Stimulated activated CD4-positive, alpha-beta T cell treated with anti-CD3 and anti-CD28 coated beads, Interleukin-2, amount 100 ng/mL, for 24 hours (primary cell): ENCODE results near the gene BTD.

Experiments
- DNase-seq, 2 donors: peaks; one replicate each; pipeline ENCODE4 v3.0.0-alpha.2; 2020

The BTD gene

DNA sequence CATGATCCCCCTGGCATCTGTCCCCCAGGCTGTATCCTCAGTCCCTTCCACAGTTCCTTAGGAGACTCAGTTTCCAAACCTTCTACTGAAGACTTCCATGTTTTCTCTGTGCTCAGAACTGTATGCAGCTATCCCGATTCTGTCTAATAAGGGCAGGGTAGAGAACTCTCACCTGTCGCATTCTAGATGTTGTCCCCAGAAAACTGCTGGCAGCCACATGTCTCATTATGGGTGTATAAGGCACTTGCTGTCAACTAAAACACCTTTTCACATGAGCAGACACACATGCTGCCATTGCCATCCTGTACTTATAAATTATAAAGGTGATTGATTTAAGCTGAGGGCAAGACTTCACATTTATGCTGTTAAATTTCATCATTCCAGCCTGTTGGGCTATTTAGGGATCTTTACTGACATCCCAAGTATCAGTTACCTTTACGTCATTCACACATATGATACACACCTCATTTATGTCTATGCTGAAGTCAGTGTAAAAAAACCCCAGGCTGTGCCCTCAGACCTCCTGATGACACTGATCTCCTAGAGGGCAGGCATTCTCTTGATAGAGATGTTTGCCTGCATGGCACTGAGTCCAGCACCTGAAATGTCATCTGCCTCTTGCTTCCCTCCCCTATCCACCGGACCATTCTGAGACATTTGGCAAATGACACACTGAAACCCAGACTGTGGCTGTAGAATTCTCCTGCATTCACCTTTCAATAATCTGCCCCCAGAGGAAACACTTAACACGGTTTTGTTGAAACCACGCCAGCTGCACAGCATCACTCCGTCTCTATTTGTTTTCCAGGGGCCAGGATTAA, 35.8 kb downstream of the BTD start:
- DNase-seq, result no peak

GRCh38 chr3:15638193-15638890, 36.8 kb downstream of the BTD start:
- DNase-seq, result no peak

GRCh38 chr3:15638891-15639262, 37.3 kb downstream of the BTD start:
- DNase-seq, result no peak

DNA sequence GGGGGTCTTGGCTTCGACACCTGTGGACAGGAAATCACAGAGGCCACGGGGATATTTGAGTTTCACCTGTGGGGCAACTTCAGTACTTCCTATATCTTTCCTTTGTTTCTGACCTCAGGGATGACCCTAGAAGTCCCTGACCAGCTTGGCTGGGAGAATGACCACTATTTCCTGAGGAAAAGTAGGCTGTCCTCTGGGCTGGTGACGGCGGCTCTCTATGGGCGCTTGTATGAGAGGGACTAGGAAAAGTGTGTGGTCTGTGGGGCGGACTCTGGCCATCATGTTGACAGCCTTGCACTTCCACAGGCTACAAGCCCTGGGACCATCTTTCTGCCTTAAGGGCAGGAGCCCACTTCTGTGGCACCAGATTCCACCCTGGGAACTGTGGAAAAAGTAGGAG, 43.7 kb downstream of the BTD start:
- DNase-seq, result no peak

GRCh38 chr3:15645740-15646501, 44.4 kb downstream of the BTD start:
- DNase-seq, result no peak

GRCh38 chr3:15646851-15647511, 45.4 kb downstream of the BTD start:
- DNase-seq, result no peak

DNA sequence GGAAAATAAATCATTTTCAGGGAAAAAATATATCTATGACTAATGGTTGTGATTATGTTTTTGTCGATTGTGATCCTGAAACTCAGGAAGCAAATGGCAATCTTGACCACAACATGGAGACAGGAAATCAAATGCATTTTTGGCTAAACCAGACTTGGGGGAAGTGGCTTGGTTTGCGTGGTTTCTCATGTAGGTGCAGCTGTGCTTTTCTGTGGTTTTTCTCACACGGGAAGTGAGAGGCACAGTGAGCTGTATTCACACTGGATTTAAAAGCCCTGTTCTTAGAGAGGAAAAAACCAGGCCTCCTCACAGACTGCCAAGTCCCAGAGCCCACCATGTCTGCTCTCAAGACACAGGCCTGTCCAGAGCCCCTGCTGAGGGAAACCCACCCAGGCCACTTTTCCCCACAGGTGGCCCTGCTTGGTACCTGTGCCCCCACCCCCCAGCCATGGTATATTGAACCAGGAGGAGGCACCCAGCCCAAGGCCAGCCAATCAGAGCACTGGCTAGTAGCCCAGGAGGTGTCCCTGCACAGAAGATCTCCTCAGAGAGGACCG, 46.1 kb downstream of the BTD start:
- DNase-seq, result peak; percentile 47 to 60

DNA sequence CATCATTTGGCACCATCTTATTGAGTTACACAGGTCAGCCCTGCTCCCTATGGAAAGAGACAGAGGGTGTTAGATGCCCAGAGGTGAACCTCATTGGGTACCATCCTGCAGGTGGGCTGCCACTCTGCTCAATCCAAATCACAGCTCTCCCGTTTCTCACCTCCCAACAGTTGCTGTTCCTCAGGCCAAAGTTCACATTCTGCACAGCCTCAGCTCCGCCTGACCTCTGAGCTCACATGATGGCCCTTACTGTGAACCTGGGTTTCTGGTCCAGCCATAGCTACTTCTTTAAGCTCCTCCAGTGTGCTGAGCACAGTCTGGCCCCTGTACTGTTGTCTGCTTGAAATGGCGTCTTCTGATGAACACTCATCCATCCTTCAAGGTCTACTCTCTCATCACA, 47.8 kb downstream of the BTD start:
- DNase-seq, result no peak

GRCh38 chr3:15649858-15650257, 48.3 kb downstream of the BTD start:
- no peak for DNase-seq

GRCh38 chr3:15651396-15651795, 49.9 kb downstream of the BTD start:
- no peak for DNase-seq

DNA sequence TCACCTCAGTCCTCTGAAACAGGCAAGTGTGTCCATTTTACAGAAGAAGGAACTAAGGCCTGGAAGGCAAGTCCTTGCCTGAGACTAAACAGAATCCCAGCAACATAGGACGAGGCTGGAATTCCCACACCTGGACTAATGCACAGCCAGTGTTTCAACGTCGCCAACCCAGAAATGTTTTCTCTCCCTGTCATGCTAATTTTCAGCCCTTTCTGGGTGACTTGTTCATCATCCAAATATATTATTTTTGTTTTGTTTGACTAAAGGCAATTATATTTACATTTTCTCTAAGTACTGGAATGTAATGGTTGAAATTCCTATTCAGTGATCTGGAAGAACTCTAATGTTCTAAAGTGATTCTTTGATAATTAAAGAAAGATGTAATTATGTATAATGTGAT, 51.8 kb downstream of the BTD start:
- DNase-seq, result no peak

DNA sequence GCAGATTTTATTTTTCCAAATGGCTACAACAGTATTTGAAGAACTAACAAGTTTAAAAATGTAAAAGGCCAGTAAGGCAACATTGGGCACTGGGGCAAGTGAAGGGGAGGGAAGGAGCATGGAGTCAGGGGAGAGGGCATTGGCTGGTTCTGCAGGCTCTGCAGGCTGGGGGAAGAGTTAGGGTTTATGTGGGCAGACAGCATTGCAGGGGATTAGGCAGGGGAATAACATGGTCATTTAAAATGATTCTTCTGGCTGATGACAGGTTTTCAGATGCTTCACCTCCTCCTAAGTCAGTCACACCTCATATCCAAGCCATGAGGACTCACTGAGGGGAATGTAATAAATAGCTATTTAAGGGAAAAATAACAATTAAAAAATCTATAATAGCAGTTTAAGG, 52.6 kb downstream of the BTD start:
- DNase-seq, result no peak

DNA sequence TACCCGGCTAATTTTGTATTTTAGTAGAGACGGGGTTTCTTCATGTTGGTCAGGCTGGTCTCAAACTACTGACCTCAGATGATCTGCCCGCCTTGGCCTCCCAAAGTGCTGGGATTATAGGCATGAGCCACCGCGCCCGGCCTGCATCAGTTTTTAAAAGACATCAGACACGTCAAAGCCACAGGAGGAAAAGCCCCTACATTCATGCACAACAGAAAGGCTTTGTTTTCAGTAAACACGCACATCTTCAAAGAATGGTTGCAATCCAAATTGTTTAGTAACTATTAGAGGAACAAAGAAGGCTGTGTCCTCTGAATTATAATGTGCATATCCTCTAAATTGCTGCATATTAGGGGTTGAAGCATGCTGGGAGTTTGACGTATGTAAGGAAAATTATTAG, 53.3 kb downstream of the BTD start:
- DNase-seq, result no peak

- no peak for DNase-seq
These were observed 54.8 kb downstream of the BTD start for GRCh38 chr3:15656342-15656741.

DNA sequence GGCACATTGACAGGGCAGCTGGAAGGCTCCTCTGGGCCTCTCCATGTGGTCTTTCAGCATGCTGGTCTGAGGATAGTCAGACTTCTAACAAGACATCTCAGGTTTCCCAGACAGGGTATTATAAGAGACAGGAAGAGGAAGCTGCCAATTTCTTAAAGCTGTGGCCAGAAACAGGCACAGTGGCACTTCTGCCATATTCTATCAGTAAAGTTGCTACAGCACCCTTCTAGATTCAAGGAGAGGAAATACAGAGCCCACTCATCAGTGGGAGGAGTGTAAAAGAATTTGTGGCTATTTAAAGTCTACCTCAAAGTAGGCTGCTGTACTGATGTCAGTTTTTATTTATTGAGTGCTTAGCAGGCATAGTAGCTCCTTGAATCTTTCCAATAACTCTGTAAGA, 55.5 kb downstream of the BTD start:
- no peak for DNase-seq

DNA sequence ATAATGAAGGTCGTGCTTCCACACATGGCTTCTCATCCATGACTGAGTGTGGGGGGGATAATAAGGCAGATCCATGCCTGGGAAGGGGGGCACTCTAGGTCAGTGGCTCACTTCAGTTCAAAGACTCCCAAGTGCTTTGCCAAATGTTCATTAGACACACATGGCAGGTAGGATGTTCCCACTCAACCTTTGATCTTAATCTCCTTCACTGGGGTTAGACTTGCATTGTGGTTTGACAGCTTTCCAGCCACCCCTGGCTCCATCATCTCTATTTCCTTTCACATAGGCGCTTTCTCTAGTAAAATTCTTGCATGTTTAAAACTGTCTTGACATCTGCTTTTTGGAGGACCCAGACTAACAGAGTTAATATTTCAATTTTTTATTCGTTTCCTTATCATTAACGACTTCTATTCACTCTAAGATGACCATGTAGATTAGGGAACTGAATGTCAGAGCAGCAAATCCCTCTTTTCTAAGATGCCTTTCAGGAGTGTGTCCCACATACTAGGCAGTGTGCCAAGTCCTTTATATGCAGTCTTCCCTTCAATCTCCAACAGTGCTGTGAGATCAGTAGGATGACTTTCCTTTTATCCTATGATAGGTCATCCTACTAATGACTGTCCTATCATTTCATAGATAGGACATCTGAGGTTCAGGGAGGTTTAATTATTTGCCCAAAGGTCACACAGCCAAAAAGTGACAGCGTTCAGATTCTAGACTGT, 57.9 kb downstream of the BTD start:
- no peak for DNase-seq

DNA sequence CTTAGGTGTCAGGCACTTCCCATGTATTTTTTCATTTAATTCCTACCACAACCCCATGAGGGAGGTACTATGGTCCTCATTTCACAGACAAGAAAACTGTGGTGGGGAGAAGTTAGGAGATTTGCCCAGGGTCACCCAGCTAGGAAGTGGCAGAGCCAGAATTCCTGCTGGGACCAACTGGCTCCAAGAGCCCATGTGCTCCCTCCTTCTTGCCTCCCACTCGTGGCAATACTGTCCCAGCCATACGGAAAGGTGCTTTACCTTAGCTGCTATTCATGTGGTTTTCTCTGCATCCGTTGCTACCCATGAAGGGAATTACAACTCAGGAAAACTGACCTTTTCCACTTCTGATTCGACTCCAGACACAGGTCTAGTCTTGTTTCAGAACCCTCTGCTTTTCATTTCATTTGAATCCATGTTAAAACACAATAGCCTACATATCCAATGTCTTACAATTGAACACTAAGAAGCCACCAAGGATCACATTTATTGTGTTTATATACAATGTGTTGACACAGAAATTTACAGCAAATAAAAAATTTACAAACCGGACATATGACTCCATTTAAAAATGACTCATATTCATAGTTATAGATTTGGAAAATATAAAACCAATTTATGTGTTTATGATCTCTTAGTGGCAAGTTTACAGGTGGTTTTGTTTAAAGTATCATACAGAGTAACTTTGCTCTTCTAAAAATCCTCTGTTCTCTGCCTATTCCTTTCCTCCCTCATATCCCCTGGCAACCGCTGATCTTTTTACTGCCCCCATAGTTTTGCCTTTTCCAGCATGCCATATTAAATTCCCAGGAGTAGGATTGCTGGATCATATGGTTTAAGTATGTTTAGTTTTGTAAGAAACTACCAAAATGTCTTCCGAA, 58.8 kb downstream of the BTD start:
- no peak for DNase-seq

GRCh38 chr3:15664144-15664543, 62.6 kb downstream of the BTD start:
- no peak for DNase-seq

DNA sequence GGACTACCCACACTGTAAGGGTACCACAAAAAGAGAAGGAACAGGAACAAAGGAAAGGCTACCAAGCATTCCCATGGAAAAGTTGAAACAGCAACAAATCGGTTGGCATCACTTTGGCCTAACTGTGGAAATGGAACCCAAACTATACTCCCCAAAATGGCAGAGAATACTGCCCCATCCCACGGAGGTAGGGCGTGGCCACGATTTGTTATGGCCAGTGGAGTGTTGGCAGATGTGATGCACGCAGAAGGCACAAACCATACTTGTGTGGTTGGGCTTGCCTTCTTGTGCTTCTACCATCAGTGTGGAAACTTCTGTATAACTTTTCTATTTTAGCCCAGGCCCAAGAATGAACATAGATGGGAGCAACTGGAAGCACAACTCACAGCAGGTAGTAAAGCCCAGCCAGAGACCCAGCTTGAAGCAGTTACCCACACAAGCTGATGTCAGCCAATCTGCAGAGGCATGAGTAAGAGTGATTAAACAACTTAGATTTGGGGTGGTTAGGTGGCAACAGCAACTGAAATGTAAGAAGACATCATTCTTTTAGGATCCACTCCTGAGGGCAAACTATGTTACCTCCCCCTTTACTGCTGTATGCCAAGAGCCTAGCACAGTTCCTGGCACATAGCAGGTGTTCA, 64.1 kb downstream of the BTD start:
- DNase-seq, result no peak

- DNase-seq, result no peak
These were observed 64.7 kb downstream of the BTD start for GRCh38 chr3:15666277-15666676.

DNA sequence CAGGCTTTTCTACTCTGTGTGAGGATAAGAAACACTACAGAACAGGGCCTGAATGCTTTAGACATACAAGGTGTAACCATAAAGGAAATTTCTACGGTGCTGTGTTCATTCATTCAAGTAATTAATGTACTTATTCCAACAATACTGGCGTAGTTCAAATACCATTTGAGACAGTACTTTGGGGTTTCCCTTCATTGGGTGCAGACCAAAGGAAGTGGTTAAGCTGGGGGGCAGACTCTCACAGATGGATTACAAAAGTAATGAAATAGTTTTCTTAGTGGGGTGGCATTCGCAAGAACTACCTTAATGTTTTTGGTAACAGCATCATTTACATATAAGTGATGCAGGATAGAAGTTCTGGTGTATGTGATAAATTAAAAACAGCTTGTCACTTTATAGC, 65.9 kb downstream of the BTD start:
- no peak for DNase-seq
